ENCODE results near the gene AVL9. TPM values are rescaled to one million over a fixed set of nuclear protein-coding genes. Genes with fewer than 3 reads are reported as not detected.
"Not testable (repeated sequence)": the region's sequence is repeated elsewhere in the genome, so short reads cannot be mapped to it uniquely, and the experiment has no call there.

Gene AVL9
- total and polyA plus RNA-seq, 7 donors = 15.6 to 35.1 (median 21.6) TPM

GRCh38 chr7:32459788-32460187 is 35.5 kb upstream of the AVL9 start:
- Histone ChIP-seq H3K9me3 (no peaks in the 10 kb centered on the region), H3K27ac (no peak overlapping the region), H3K4me1 (no peaks in the 10 kb centered on the region), H3K27me3 (no peaks in the 10 kb centered on the region), H3K4me3 (no peak overlapping the region), H3K36me3 (no peaks in the 10 kb centered on the region)
- TF ChIP-seq EP300 (IDR thresholded peaks at IDR 0.05) = no peak
- WGBS, 2 donors = 88 to 95% methylated on average over 2 of the region's 2 CpGs
- DNase-seq = no peak
- intact Hi-C loops (cut with DNase I) = no loop called here

- Histone ChIP-seq H3K27ac (no peak overlapping the region), H3K9me3 (no peaks in the 10 kb centered on the region), H3K4me1 (no peaks in the 10 kb centered on the region), H3K27me3 (no peaks in the 10 kb centered on the region), H3K4me3 (no peak overlapping the region), H3K36me3 (no peaks in the 10 kb centered on the region)
- WGBS, 2 donors = 31 to 72% methylated on average over 2 of the region's 2 CpGs
- TF ChIP-seq POLR2A (IDR thresholded peaks at IDR 0.05) (no peak), POLR2AphosphoS5 (IDR thresholded peaks at IDR 0.05) (no peak), CTCF (IDR thresholded peaks at IDR 0.05) (no peak), EP300 (IDR thresholded peaks at IDR 0.05) (no peak)
- no peak for DNase-seq
- intact Hi-C loops (cut with DNase I) = no loop called here
These were observed 33.8 kb upstream of the AVL9 start for GRCh38 chr7:32461484-32461883.

GRCh38 chr7:32462451-32462850 is 32.8 kb upstream of the AVL9 start:
- H3K4me1 ChIP-seq = no peaks in the 10 kb centered on the region
- H3K4me3 ChIP-seq = no peak overlapping the region
- DNase-seq = no peak
- H3K27me3 ChIP-seq = no peaks in the 10 kb centered on the region
- H3K36me3 ChIP-seq = no peaks in the 10 kb centered on the region
- TF ChIP-seq POLR2A (IDR thresholded peaks at IDR 0.05) (no peak), EP300 (IDR thresholded peaks at IDR 0.05) (no peak), CTCF (IDR thresholded peaks at IDR 0.05) (no peak), POLR2AphosphoS5 (IDR thresholded peaks at IDR 0.05) (no peak)
- intact Hi-C loops (cut with DNase I) = no loop called here
- H3K27ac ChIP-seq = no peak overlapping the region
- H3K9me3 ChIP-seq = no peaks in the 10 kb centered on the region

- TF ChIP-seq POLR2AphosphoS5 (IDR thresholded peaks at IDR 0.05) = no peak
- no peak for TF ChIP-seq POLR2A (IDR thresholded peaks at IDR 0.05)
- no peak for TF ChIP-seq CTCF (IDR thresholded peaks at IDR 0.05)
- no peak for TF ChIP-seq EP300 (IDR thresholded peaks at IDR 0.05)
- no peaks in the 10 kb centered on the region for H3K9me3 ChIP-seq
- intact Hi-C loops (cut with DNase I) = no loop called here
- H3K27me3 ChIP-seq = no peaks in the 10 kb centered on the region
- DNase-seq = no peak
- H3K4me1 ChIP-seq = no peaks in the 10 kb centered on the region
- WGBS, 2 donors = 97 to 100% methylated on average over 1 of the region's 1 CpG
- no peak overlapping the region for H3K4me3 ChIP-seq
- H3K27ac ChIP-seq = no peak overlapping the region
- H3K36me3 ChIP-seq = no peaks in the 10 kb centered on the region
These were observed 32.3 kb upstream of the AVL9 start for GRCh38 chr7:32462977-32463376.

- H3K9me3 ChIP-seq; H3K27me3 ChIP-seq; DNase-seq; H3K27ac ChIP-seq; H3K4me1 ChIP-seq; intact Hi-C loops (cut with DNase I); H3K4me3 ChIP-seq; H3K36me3 ChIP-seq: not testable (repeated sequence)
- WGBS, 2 donors = 69 to 86% methylated on average over 18 of the region's 30 CpGs
These were observed 30.5 kb upstream of the AVL9 start for GRCh38 chr7:32464641-32465416.

GRCh38 chr7:32470004-32470403 is 25.3 kb upstream of the AVL9 start:
- H3K4me1 ChIP-seq; H3K4me3 ChIP-seq; H3K27ac ChIP-seq; H3K9me3 ChIP-seq; H3K27me3 ChIP-seq; DNase-seq; H3K36me3 ChIP-seq; intact Hi-C loops (cut with DNase I): not testable (repeated sequence)
- WGBS, 2 donors = no CpG with 5 or more reads among the region's 2 CpGs

Data from sigmoid colon (tissue), 7 donors.